Choroid plexus epithelial cell (primary cell): ENCODE data around the gene LSM12.
"Not testable (repeated sequence)": the region's sequence is repeated elsewhere in the genome, so short reads cannot be mapped to it uniquely, and the experiment has no call there.

Source experiments
- DNase-seq: peaks from one replicate; pipeline ENCODE4 v3.0.0-alpha.2; 2010; ENCODE audit warnings: low read depth
- H3K4me3 ChIP-seq: 2 replicates; pipeline ENCODE4 v1.5.1; 2011; ENCODE audit warnings: low read depth, mild to moderate bottlenecking, control low read depth, low read length, moderate library complexity
- TF ChIP-seq, protein P1 (sequence below): conservative IDR thresholded peaks from 2 replicates; pipeline ENCODE4 v1.5.1; 2011; ENCODE audit warnings: low read depth, mild to moderate bottlenecking, control low read depth, inconsistent platforms, low read length, moderate library complexity

The LSM12 gene

GRCh38 chr17:44105941-44106340 lies 39.5 kb upstream of the LSM12 start:
- DNase-seq: no peak
- TF ChIP-seq, protein P1, sequence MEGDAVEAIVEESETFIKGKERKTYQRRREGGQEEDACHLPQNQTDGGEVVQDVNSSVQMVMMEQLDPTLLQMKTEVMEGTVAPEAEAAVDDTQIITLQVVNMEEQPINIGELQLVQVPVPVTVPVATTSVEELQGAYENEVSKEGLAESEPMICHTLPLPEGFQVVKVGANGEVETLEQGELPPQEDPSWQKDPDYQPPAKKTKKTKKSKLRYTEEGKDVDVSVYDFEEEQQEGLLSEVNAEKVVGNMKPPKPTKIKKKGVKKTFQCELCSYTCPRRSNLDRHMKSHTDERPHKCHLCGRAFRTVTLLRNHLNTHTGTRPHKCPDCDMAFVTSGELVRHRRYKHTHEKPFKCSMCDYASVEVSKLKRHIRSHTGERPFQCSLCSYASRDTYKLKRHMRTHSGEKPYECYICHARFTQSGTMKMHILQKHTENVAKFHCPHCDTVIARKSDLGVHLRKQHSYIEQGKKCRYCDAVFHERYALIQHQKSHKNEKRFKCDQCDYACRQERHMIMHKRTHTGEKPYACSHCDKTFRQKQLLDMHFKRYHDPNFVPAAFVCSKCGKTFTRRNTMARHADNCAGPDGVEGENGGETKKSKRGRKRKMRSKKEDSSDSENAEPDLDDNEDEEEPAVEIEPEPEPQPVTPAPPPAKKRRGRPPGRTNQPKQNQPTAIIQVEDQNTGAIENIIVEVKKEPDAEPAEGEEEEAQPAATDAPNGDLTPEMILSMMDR: no peak
- no peak overlapping the region for H3K4me3 ChIP-seq

DNA sequence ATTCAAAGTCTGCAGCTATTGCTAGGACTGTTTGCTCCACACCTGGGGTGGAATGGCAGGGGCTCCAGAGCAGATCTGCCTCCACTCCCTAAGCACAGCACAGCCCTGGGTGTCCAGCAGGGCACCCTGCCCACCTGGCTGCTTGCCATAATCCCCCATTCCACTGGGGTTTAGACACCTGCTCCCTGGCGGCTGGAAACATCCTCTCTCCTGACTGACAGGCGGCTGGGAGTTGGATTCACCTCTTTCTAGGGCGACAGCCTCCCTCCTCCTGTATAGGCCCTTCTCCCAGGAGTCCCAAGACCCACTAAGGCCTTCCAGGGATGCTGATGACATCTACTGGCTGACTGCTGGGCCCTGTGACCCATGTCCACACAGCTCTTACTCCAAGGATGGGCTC lies 39.0 kb upstream of the LSM12 start:
- no peak for DNase-seq
- TF ChIP-seq, protein P1: no peak
- H3K4me3 ChIP-seq: no peak overlapping the region

DNA sequence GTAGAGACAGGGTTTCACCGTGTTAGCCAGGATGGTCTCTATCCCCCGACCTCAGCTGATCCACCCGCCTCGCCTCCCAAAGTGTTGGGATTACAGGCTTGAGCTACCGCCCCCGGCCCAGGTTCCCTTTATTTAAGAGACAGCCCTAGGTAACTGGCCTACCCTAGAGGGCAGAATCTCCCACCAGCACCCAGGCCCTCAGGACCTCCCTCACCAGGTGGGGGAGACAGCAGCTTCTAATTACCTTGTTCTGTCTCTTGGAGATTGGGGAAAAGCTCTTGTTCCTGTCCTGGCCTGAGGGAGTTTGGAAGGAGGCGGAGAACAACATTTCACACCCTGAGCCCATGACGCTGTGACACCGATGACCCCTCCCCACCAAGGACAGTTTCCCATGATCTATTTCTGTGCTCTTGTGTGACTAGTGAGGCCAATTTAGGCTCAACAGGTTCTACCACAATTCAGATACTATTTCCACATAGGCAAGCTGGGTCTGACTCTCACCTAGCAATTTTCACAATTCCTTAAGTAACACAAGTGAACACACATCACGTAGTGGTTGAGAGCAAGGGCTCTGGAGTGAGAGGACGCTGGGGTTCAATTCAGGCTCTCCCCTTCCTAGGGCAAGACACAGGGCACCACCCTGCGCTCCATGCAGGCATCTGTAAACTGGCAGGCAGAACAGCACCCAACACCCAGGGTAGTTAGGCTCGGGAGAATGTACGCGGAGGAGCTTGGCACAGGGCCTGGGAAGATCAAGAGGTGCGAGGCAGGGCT lies 36.6 kb upstream of the LSM12 start:
- H3K4me3 ChIP-seq: no peak overlapping the region
- TF ChIP-seq, protein P1: no peak
- DNase-seq: no peak

GRCh38 chr17:44101858-44102257 lies 35.4 kb upstream of the LSM12 start:
- not testable (repeated sequence) for H3K4me3 ChIP-seq, DNase-seq

DNA sequence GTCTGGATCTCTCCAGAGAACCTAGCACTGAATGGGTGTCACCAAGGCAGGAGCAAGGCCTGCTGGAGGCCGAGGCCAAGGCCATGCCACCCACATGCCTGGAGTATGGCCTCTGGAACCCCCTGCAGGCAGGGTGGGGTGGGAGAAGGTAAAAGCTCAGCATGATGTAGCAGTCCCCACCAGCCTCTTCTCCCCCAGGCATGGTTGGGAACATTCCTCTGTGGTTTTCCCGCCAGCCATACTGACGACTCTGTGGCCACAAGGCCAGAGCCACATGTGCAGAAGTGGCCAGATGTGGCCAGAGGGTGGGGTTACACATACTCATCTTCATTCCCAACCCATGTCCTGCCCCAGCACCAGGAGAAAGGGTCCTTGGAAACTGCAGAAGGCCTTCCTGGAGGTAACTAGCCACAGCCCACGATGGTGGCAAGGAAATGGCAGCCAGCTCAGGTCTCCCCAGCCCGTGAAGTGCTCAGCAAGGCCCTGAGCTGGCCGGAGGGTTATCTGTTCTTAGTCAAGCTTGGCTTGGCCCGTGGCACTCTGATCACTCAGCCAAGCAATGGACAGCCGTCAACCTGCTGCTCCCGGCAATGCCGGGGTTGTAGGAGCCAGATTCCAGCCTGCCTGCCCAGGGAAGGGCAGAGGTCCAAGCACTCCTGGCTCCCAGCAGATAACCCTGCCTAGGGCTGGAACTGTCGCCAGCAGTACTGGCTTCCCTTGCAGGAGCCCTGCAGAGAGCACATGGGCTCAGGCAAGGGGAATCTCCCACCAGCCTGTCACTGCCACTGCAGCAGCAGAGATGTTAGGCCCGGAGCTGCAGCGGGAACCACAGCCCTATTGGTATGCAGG lies 30.9 kb upstream of the LSM12 start:
- peak; percentile 78 for DNase-seq
- TF ChIP-seq, protein P1: no peak

GRCh38 chr17:44095647-44096496 lies 29.4 kb upstream of the LSM12 start:
- peak; percentile 97 for DNase-seq
- peak overlapping the region; percentile 46 for H3K4me3 ChIP-seq
- TF ChIP-seq, protein P1: peak; percentile 44

More for the DNA sequence above, 30.9 kb upstream of the LSM12 start:
- no peak overlapping the region for H3K4me3 ChIP-seq

- DNase-seq: no peak
- no peak overlapping the region for H3K4me3 ChIP-seq
Observed at GRCh38 chr17:44095388-44095646, 28.8 kb upstream of the LSM12 start.

More at GRCh38 chr17:44095388-44095646, 28.8 kb upstream of the LSM12 start:
- TF ChIP-seq, protein P1: no peak
